GM21360 (cell line): ENCODE measurements around the gene LRRN3.

ENCODE experiments used
- ATAC-seq: cut with Tn5 transposase; IDR thresholded peaks from one replicate; pipeline ENCODE4 v1.9.1; 2021; ENCODE audit warnings: mild to moderate bottlenecking, moderate library complexity; ENCODE audit not compliant: unreplicated experiment

Gene LRRN3

DNA sequence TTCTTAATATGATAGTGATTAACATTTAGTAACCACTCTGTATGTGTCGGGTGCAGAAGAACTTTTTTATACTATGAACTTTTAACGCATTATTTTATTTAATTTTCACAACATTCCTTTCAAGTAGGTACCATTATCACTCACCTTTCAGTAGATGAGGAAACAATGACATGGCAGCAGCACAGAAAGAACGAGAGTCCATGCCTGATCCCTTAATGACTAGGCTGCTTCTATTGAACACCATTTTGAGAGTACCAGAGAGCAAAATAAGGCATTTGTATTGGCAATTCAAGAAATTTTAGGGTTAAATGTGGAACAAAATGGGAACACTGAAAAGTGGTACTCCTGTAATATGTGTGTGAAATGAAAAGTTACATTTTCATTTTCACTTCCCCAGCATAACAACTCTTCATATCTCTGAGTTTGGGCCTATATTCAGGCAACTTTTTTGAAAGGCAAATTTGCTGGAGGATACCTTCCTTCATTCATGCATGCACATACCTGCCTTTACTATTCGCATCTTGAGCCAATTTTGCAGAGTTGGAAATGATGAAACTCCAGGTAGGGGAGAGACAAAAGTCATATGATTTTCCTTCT, 12.8 kb downstream of the LRRN3 start:
- ATAC-seq = peak; percentile 58

DNA sequence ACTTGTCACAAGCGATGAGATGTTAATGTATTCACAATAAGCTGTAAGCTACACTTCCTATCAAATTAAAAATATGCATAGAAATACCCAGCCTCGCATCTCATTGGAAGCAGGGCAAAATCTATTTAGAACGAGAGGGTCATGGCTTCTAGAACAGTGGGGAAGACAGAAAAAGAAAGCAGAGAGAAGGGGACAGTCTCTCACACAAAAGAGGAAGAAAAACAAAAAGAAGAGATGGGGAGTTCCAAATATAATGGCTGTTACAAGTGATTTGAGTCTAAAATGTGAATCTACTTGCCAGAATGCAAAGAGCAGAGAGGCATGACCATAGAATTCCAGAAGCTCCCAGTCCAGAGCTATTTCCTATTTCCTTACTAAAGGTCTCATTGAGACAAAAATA, 13.8 kb downstream of the LRRN3 start:
- peak; percentile 56 for ATAC-seq

GRCh38 chr7:111105269-111105668, 14.3 kb downstream of the LRRN3 start:
- no peak for ATAC-seq

- ATAC-seq = no peak
Measured at GRCh38 chr7:111107579-111107978, 16.7 kb downstream of the LRRN3 start.

DNA sequence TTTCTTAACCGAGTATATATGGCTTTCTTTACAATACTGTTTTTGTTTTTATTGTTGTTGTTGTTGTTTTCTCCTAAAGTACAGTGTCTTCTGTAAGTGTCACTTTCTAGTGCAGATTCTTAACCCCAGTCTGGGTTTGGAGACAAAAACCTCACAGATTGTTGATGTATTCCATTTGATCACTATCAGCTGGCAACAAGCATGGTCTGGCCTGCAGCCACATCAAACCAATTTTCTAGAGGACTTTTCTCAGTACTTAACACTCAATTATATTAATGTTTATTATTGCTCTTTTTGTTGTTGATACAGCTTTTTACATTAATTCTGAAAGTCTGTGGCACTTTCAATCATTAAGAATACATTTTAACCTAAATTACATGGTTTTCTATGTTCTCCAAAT, 17.1 kb downstream of the LRRN3 start:
- no peak for ATAC-seq

- no peak for ATAC-seq
Measured at GRCh38 chr7:111108496-111108895, 17.6 kb downstream of the LRRN3 start.

DNA sequence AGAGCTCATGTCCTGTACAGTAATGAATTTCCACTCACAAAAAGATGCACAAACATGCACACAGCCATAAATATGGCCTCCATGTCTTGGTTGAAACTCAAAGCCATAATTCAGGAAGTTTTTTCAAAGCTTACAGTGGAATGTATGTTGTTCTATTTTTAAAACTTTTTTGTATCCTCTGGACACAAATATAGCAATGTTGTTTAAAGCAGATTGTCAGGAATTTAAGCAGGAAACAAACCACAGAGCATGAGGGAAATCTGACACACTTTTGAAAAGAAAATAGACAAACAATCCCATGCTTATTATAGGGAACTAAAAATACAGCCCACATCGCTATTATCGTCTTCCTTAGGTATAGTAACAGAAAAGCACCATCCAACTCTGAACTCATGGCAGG, 21.5 kb downstream of the LRRN3 start:
- ATAC-seq = no peak

DNA sequence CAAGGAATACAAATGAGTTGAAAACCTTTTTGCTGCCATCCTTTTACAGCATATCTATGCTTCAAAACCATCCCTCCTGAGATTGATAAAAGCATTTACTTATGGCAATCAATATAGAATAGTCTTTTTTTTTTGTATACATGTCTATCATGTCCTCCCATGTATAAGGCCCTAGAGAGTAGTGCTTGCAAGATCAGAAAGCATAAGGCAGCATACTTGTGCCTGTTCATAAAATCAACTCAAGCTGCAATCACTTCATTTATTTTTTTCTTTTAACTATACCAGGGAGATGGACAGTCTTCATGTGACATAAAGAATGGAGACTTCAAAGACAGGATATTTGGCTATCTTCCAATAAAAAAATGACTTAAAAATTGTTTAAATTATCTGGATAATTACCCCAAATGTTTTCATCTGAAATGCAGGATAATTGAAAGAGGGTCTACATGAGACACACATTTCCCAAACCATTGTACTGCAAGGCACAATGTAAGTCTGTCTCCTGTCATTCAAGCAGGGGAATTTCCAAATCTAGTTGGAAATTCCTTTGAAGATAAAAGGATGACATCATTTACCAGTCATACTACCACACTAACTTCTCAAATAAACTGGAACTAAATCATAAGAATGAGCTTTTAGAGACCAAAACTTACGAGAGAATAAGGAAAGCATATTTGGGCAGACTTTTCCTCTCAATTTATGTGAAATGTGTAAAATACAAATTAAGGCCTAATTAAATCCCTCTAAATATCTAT, 22.5 kb downstream of the LRRN3 start:
- peak; percentile 78 for ATAC-seq

DNA sequence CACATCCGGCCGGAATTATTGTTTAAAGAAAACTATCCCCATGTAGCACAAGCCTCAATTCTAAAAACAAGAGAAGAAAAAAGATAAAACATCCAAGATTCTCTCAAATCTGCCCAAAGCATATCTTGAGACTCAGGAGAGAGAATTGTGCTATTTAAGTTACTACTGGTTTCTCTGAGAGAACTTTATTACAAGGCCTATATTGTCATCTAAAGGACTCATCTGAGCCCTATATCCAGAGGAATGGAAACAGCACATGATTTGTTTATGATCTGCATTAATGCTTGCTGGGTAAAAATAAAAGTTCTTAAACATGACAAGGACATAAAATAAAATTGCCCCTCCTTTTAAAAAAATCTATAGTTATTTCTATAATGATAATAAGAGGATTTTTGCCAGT, 25.0 kb downstream of the LRRN3 start:
- no peak for ATAC-seq

DNA sequence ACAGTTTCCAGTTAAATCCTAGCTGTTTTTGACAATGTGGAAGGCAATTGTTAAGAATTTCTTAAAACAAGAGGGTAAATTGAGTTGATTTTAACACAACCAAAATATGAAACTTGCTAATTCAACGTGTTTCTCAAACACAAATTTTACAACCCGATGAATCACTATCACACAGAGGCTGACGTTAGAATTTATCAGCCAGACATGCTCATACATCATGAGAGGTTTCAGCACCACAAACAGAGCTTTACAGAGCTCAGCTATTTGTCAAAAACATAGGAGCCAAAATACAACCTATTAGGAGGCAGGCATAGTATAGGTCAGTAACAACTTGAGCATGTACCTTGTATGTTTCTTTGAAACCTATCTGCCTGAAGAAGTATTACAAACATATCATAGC, 36.1 kb downstream of the LRRN3 start:
- no peak for ATAC-seq

- no peak for ATAC-seq
Measured at GRCh38 chr7:111129435-111129834, 38.5 kb downstream of the LRRN3 start.

- no peak for ATAC-seq
Measured at GRCh38 chr7:111132833-111133232, 41.9 kb downstream of the LRRN3 start.

DNA sequence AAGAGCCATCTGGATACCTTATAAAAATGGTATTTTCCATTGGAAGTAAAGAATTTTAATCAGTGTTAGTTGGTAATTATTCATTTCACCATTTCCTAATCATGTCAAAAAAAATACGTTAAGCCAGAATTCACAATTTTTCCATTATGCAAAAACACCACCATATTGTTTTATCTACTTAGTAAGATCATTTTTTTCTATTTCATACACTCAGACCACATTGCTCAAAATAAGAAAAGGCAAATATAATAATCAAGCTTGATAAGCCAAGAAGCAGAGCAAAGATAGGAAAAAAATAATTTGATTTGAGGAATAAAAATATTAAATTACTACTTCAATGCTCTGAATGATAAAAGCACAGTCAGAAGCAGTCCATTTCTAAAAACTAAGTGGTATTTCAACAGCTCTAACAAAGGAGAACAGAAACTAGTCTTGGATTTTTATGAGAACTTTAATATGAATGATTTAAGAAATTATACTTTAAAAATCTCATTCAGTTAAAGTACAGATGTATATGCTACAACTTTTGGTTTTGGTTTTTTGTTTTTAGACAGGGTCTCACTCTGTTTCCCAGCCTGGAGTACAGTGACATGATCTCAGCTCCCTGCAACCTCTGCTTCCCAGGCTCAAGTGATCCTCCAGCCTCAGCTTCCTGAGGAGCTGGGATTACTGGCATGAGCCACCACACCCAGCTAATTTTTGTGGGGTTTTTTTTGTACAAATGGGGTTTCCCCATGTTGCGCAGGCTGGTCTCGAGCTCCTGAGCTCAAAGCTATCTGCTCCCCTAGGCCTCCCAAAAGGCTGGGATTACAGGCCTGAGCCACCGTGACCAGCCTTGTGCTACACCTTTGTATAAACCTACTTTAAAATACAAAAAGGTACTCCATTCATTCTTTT, 46.6 kb downstream of the LRRN3 start:
- ATAC-seq = peak; percentile 79

- ATAC-seq = peak; percentile 98
Measured at GRCh38 chr7:111138193-111138569, 47.3 kb downstream of the LRRN3 start.

DNA sequence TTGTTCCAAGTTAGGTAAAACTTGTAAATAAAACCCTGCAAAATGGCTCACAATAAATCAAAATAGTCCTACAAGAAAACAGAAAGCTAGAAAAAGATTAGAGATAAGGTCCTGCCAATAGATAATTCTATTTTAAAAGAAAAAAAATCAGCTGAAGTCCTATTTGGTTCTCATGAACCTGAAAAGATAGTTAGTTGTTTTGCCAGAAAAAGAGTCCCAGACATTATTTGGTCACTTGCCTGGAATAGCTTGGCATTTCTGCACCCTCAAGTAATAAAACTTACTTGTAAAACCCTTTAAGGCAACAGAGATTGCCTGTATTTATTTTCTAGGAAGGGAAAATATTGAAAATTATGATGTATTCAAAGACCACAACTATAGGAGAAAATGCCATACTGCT, 47.7 kb downstream of the LRRN3 start:
- ATAC-seq = no peak

- ATAC-seq = no peak
Measured at GRCh38 chr7:111140091-111140865, 49.4 kb downstream of the LRRN3 start.

GRCh38 chr7:111145472-111145871, 54.5 kb downstream of the LRRN3 start:
- ATAC-seq = no peak

DNA sequence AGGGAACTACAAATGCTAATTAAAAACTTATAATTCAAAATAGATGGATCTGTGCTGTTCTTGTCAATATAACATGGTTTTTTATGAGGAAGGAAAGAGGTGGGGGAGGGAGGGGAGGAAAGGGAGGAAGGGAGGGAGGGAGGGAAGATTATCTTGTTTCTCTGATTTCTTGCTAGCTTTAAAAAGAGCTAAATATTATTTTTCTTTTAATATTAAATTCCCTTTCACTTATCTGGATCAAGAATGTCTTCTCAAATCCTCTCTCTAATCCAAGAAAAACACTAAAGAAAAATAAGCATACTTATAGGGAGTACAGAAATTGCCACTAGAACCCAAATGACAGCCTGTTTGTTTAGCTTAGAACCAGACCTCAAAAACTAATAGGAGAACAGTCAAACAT, 55.2 kb downstream of the LRRN3 start:
- no peak for ATAC-seq

GRCh38 chr7:111147708-111148533, 57.0 kb downstream of the LRRN3 start:
- ATAC-seq = no peak

DNA sequence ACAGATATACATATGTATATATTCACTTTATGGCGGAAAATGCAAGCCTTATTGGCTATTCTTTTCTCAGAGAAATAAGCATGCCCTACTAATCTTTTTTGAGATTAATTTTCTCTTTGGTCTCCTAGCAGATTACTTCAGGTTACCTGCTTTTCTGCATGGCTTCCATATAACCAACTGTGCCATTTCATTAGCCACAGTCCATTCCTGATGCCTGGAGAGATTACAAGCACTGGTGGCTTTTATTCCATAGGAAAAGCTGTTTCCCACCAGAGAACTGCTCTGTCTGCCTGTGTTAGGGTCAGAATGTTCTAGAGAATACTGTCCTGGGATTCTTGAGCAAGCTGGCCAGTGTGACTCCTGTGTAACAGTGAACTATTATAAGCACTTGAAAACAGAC, 59.8 kb downstream of the LRRN3 start:
- no peak for ATAC-seq
